Heart right ventricle (tissue), 16 donors: ENCODE measurements around the gene CHN2. TPM values are rescaled to one million over a fixed set of nuclear protein-coding genes. Genes with fewer than 3 reads are reported as not detected.

Experiments used
- ATAC-seq, 8 donors: fragments of 200-7000 bp; cut with Tn5 transposase; one replicate each; pipeline ENCODE4 v1.9.1; 2020; ENCODE audit warnings: mild to moderate bottlenecking in 8 of 8, moderate library complexity in 8 of 8, moderate number of reproducible peaks in 1 of 8
- DNase-seq, 2 donors: peaks; one replicate each; pipeline ENCODE4 v3.0.0-alpha.2; 2020
- H3K27ac ChIP-seq, 10 donors: fragments of 200-600 bp; sonication (generic) in 2 of 10; one replicate each; pipeline versions ENCODE4 v1.5.0 to v1.8.0; 2020 to 2022; ENCODE audit warnings: mild to moderate bottlenecking in 3 of 10
- H3K27me3 ChIP-seq, 7 donors: fragments of 200-600 bp; one replicate each; pipeline ENCODE4 v1.8.0; 2021 to 2022; ENCODE audit warnings: mild to moderate bottlenecking in 2 of 7
- H3K36me3 ChIP-seq, 9 donors: fragments of 200-600 bp; sonication (generic) in 1 of 9; one replicate each; pipeline versions ENCODE4 v1.5.0 to v1.8.0; 2020 to 2022; ENCODE audit warnings: mild to moderate bottlenecking in 2 of 9
- H3K4me1 ChIP-seq, 9 donors: fragments of 200-600 bp; sonication (generic) in 1 of 9; one replicate each; pipeline versions ENCODE4 v1.5.0 to v1.8.0; 2020 to 2022; ENCODE audit warnings: mild to moderate bottlenecking in 4 of 9
- H3K4me3 ChIP-seq, 10 donors: fragments of 200-600 bp; sonication (generic) in 2 of 10; one replicate each; pipeline versions ENCODE4 v1.5.0 to v1.8.0; 2020 to 2022; ENCODE audit warnings: mild to moderate bottlenecking in 7 of 10, moderate library complexity in 2 of 10
- H3K9me3 ChIP-seq, 11 donors: fragments of 200-600 bp in 10 of 11; sonication (generic) in 2 of 11; one replicate each; pipeline versions ENCODE4 v1.5.0 to v1.8.0; 2013 to 2022; ENCODE audit warnings: mild to moderate bottlenecking in 2 of 11, control low read depth in 1 of 11, moderate library complexity in 1 of 11
- CTCF ChIP-seq, 9 donors: fragments of 200-600 bp; sonication (generic) in 2 of 9; IDR thresholded peaks; one replicate each; pipeline versions ENCODE4 v1.5.0 to v1.8.0; 2021 to 2022; ENCODE audit warnings: antibody characterized with exemption in 9 of 9, mild to moderate bottlenecking in 5 of 9, moderate library complexity in 1 of 9
- WGBS, 2 donors: extraction: QIAGEN DNeasy Blood & Tissue Kit; methylation state at CpG; one replicate each; pipeline ENCODE4 v1.1.7; 2013; ENCODE audit warnings: inconsistent platforms in 1 of 2; 5-methylcytosine and 5-hydroxymethylcytosine counted together
- intact Hi-C, 10 donors: fragments of 100-400 bp; cut with DNase I; formaldehyde crosslinking; loops; one replicate each; pipeline versions ENCODE4 v1.11.1 to v1.14.2; 2022
- polyA plus RNA-seq, 2 donors: library from polyadenylated mRNA; stranded (reverse); fragments of 200-250 nt; gene quantifications; one replicate each; pipeline ENCODE4 v1.2.3, GENCODE V29; 2013
- total RNA-seq, 10 donors: library from RNA; stranded (reverse); fragmentation: NEBNext Ultra II Directional in 3 of 10; extraction: Animal tissue kit (Norgen Biotek cat#: 25700) in 3 of 10; gene quantifications; one replicate each; pipeline versions ENCODE4 v1.2.1 to v1.2.4, GENCODE V29; 2021 to 2023
- donor health status: Arrhythmogenic right ventricular cardiomyopathy.
- donor health status: ischemic (EF 13 %, LVEDD 7.1; RV severe dilation, severe dysfunction).
- donor health status: healthy with polysubstance abuse.
- donor health status: DM: no; HTN: yes; CAD: no.
- donor health status: DM: no; HTN: no; CAD: no.
- donor health status: ischemic (EF 25% LVEDD 6.9; RV normal size, moderate dysfunction).
- donor health status: ischemic (EF 25% LVEDD 5.7; RV mildly dilated, moderate dysfunction).
- donor health status: healthy.
- donor health status: DM: yes; HTN: yes; CAD: no.
- donor health status: Ischemic cardiomyopathy.
- donor health status: ischemic (EF 35%, LVEDD 5.7; RV mildly dilated, moderate dysfunction).
- donor health status: nonischemic (EF 11% LVEDD 7.7; RV severe dilation, severe dysfunction).
- donor health status: DM: yes; HTN: yes; CAD: no.
- donor health status: PGD.
- donor health status: ischemic (EF 29% LVEDD 5.4; RV normal size, mild dysfunction).
- donor health status: nonischemic (EF 23%, LVEDD 6.1; RV moderate dilation, normal function).

Gene CHN2
- total and polyA plus RNA-seq, 12 donors: 5.9 to 54.9 (median 22.6) TPM

- no peak overlapping the region for H3K4me3 ChIP-seq
- ATAC-seq: no peak
- WGBS, 2 donors: 79 to 86% methylated on average over 5 of the region's 5 CpGs
- H3K9me3 ChIP-seq: no peaks in the 10 kb centered on the region
- TF ChIP-seq CTCF (IDR thresholded peaks at IDR 0.05): no peak
- intact Hi-C loops: no loop called here
- H3K36me3 ChIP-seq: no peaks in the 10 kb centered on the region
- no peaks in the 10 kb centered on the region for H3K27me3 ChIP-seq
- H3K27ac ChIP-seq: no peak overlapping the region
- DNase-seq: no peak
- peaks cover 0 to 29% (median 4%) of the 10 kb centered on the region in 9 donors for H3K4me1 ChIP-seq
Measured at GRCh38 chr7:29330136-29330535, 135.6 kb downstream of the CHN2 start.

- H3K9me3 ChIP-seq: no peaks in the 10 kb centered on the region
- DNase-seq (no peak), ATAC-seq (no peak)
- no peak overlapping the region for H3K27ac ChIP-seq
- 60 to 68% methylated on average over 7 of the region's 7 CpGs for WGBS, 2 donors
- H3K4me3 ChIP-seq: no peak overlapping the region
- peaks cover 0 to 29% (median 4%) of the 10 kb centered on the region in 9 donors for H3K4me1 ChIP-seq
- H3K27me3 ChIP-seq: no peaks in the 10 kb centered on the region
- H3K36me3 ChIP-seq: no peaks in the 10 kb centered on the region
- TF ChIP-seq CTCF (IDR thresholded peaks at IDR 0.05): no peak
- intact Hi-C loops: no loop called here
Measured at GRCh38 chr7:29331163-29331562, 136.6 kb downstream of the CHN2 start.

- Histone ChIP-seq H3K36me3 (no peaks in the 10 kb centered on the region), H3K9me3 (no peaks in the 10 kb centered on the region), H3K27me3 (no peaks in the 10 kb centered on the region), H3K27ac (no peak overlapping the region), H3K4me3 (no peak overlapping the region), H3K4me1 (peaks cover 0 to 34% (median 8%) of the 10 kb centered on the region in 9 donors)
- TF ChIP-seq CTCF (IDR thresholded peaks at IDR 0.05): no peak
- ATAC-seq (no peak), DNase-seq (no peak)
- intact Hi-C loops: no loop called here
- WGBS, 2 donors: 80 to 81% methylated on average over 14 of the region's 14 CpGs
Measured at GRCh38 chr7:29332042-29332811, 137.7 kb downstream of the CHN2 start.

- intact Hi-C loops: no loop called here
- H3K36me3 ChIP-seq: no peaks in the 10 kb centered on the region
- 78 to 82% methylated on average over 14 of the region's 14 CpGs for WGBS, 2 donors
- H3K27ac ChIP-seq: no peak overlapping the region
- no peak for DNase-seq
- ATAC-seq: no peak
- TF ChIP-seq CTCF (IDR thresholded peaks at IDR 0.05): no peak
- no peaks in the 10 kb centered on the region for H3K9me3 ChIP-seq
- H3K4me3 ChIP-seq: no peak overlapping the region
- H3K4me1 ChIP-seq: peaks cover 0 to 37% (median 14%) of the 10 kb centered on the region in 9 donors
- H3K27me3 ChIP-seq: no peaks in the 10 kb centered on the region
Measured at GRCh38 chr7:29332875-29333855, 138.6 kb downstream of the CHN2 start.
